Measurements from ENCODE around the gene EYS. TPM values are rescaled to one million over a fixed set of nuclear protein-coding genes. Genes with fewer than 3 reads are reported as not detected.

Gene EYS
- total RNA-seq, 1 experiment from 2014 or later, result not detected

DNA sequence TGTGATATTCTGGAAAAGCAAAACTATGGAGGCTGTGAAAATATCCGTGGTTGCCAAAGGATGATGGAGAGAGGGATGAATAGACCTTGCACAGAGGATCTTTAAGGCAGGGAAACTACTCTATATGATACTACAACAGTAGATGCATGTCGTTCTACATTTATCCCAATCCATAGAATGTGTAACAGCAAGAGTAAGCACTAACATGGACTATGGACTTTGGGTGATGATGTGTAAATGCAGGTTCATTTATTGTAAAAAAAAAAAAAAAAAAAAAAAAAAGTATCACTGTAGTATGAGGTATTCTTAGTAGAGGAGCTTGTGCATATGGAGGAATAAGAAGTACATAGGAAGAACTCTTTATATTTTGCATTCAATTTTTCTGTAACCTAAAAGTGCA is 1563.9 kb downstream of the EYS start:
- Histone ChIP-seq H3K27ac (ENCODE audit: low read depth, low read length) (no peak overlapping the region), H3K36me3 (ENCODE audit: control insufficient read depth in 1 of 2, insufficient read depth in 2 of 2, low read length in 2 of 2) (no peaks in the 10 kb centered on the region), H3K27me3 (ENCODE audit: insufficient read depth, low read length) (no peaks in the 10 kb centered on the region), H3K79me2 (ENCODE audit: insufficient read depth, low read length) (no peaks in the 10 kb centered on the region), H2AFZ (ENCODE audit: low read depth, low read length, poor library complexity, severe bottlenecking) (no peak overlapping the region), H3K4me2 (ENCODE audit: low read length) (no peak overlapping the region), H3K9ac (ENCODE audit: low read length) (no peak overlapping the region), H3K9me2 (ENCODE audit: insufficient read depth) (no peaks in the 10 kb centered on the region), H4K20me1 (ENCODE audit: insufficient read depth) (no peaks in the 10 kb centered on the region), H3K9me3 (ENCODE audit: control insufficient read depth in 1 of 2, insufficient read depth in 1 of 2, low read depth in 1 of 2, low read length in 2 of 2) (no peaks in the 10 kb centered on the region; a peak in 2 of 4 replicates), H3K4me1 (ENCODE audit: control insufficient read depth in 1 of 2, insufficient read depth in 2 of 2, low read length in 2 of 2) (no peaks in the 10 kb centered on the region), H3K4me3 (replicated peaks in 1 of 2; ENCODE audit: low read depth in 1 of 2, low read length in 2 of 2) (no peak overlapping the region)
- ChIA-PET CTCF (no interaction called here), RAD21 (ENCODE audit: low non-redundant PET in 1 of 2, low total read pairs in 2 of 2, uncharacterized antibody in 2 of 2, unreplicated experiment in 2 of 2) (no interaction called here), POLR2A (no interaction called here)
- ATAC-seq (no peak), DNase-seq (ENCODE audit: low read depth, low spot score) (no peak)
- TF ChIP-seq, protein P1, sequence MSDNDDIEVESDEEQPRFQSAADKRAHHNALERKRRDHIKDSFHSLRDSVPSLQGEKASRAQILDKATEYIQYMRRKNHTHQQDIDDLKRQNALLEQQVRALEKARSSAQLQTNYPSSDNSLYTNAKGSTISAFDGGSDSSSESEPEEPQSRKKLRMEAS (IDR thresholded peaks at IDR 0.05), result no peak
- TF ChIP-seq YY1 (IDR thresholded peaks at IDR 0.05; ENCODE audit: extremely low read depth, insufficient replicate concordance, low read depth, low read length) (no peak), ZNF274 (IDR thresholded peaks at IDR 0.05; ENCODE audit: low read depth, low read length) (no peak), SP1 (IDR thresholded peaks at IDR 0.05; ENCODE audit: low read depth) (no peak), POLR2AphosphoS5 (IDR thresholded peaks at IDR 0.05; ENCODE audit: low read depth, low read length) (no peak), EZH2 (IDR thresholded peaks at IDR 0.05) (no peak), ELF1 (IDR thresholded peaks at IDR 0.05; ENCODE audit: borderline replicate concordance, low read depth) (no peak), POLR2A (IDR thresholded peaks at IDR 0.05; ENCODE audit: borderline replicate concordance, extremely low read depth, insufficient read depth, insufficient read length) (no peak), SRF (IDR thresholded peaks at IDR 0.05; ENCODE audit: low read depth) (no peak), FOSL1 (IDR thresholded peaks at IDR 0.05; ENCODE audit: low read depth) (no peak), EGR1 (IDR thresholded peaks at IDR 0.05; ENCODE audit: low read depth) (no peak)
- TF ChIP-seq, protein P2, sequence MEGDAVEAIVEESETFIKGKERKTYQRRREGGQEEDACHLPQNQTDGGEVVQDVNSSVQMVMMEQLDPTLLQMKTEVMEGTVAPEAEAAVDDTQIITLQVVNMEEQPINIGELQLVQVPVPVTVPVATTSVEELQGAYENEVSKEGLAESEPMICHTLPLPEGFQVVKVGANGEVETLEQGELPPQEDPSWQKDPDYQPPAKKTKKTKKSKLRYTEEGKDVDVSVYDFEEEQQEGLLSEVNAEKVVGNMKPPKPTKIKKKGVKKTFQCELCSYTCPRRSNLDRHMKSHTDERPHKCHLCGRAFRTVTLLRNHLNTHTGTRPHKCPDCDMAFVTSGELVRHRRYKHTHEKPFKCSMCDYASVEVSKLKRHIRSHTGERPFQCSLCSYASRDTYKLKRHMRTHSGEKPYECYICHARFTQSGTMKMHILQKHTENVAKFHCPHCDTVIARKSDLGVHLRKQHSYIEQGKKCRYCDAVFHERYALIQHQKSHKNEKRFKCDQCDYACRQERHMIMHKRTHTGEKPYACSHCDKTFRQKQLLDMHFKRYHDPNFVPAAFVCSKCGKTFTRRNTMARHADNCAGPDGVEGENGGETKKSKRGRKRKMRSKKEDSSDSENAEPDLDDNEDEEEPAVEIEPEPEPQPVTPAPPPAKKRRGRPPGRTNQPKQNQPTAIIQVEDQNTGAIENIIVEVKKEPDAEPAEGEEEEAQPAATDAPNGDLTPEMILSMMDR (IDR thresholded peaks at IDR 0.05 in 2 of 3, conservative IDR thresholded peaks at IDR 0.05 in 1 of 3; ENCODE audit: borderline replicate concordance in 1 of 3, insufficient read depth in 1 of 3, low read depth in 2 of 3, low read length in 2 of 3), result no peak
- TF ChIP-seq, protein P3, sequence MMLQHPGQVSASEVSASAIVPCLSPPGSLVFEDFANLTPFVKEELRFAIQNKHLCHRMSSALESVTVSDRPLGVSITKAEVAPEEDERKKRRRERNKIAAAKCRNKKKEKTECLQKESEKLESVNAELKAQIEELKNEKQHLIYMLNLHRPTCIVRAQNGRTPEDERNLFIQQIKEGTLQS (IDR thresholded peaks at IDR 0.05), result no peak
- intact Hi-C loops (cut with micrococcal nuclease), result no loop called here
- no TSS peak for BruUV-seq (replicated peaks)
